B cell (primary cell): ENCODE results near the gene GRIK3.

Source experiments
- CTCF ChIP-seq: fragments of 200-600 bp; IDR thresholded peaks from one replicate; pipeline ENCODE4 v1.8.0; 2022; ENCODE audit warnings: antibody characterized with exemption, mild to moderate bottlenecking
- EZH2 ChIP-seq: IDR thresholded peaks from 2 replicates; pipeline ENCODE4 v1.6.1; 2012; ENCODE audit warnings: borderline replicate concordance, low read depth, mild to moderate bottlenecking, moderate library complexity, low read length; ENCODE audit not compliant: insufficient read depth, poor library complexity, severe bottlenecking

GRCh38 chr1:36884029-36884701, 150.2 kb downstream of the GRIK3 start:
- TF ChIP-seq CTCF = no peak
- no peak for TF ChIP-seq EZH2
